Measurements from ENCODE around the gene SPPL2B.

The SPPL2B gene

DNA sequence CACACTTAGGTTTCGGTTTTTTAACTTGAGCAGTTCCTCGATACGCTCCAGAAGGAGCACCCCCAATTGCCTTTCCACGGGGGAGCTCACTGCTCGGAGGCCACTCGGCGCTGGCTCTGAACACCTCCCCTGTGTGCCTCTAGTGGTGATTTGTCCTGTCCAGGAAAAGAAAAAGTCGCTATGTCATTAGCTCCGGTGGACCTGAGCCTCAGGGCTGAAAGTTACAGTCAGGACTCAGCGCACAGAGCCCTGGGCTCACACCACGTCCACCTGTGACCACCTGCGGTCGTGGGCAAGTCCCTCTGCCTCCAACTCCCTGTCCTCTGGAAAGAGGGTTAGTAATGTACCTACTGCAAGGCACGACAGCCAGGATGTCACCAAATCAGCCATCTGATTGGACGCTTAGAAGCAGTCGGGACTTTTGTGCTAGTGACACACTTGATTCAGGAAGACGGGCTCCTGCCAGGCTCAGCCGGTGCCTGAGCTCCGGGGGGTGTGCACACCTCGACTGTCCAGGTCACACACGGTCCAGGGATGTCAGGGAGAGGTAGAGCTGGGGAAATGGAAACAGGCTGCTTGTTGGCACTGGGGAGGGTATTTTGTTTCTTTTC lies 27.7 kb downstream of the SPPL2B start:
- no peak for DNase-seq

DNA sequence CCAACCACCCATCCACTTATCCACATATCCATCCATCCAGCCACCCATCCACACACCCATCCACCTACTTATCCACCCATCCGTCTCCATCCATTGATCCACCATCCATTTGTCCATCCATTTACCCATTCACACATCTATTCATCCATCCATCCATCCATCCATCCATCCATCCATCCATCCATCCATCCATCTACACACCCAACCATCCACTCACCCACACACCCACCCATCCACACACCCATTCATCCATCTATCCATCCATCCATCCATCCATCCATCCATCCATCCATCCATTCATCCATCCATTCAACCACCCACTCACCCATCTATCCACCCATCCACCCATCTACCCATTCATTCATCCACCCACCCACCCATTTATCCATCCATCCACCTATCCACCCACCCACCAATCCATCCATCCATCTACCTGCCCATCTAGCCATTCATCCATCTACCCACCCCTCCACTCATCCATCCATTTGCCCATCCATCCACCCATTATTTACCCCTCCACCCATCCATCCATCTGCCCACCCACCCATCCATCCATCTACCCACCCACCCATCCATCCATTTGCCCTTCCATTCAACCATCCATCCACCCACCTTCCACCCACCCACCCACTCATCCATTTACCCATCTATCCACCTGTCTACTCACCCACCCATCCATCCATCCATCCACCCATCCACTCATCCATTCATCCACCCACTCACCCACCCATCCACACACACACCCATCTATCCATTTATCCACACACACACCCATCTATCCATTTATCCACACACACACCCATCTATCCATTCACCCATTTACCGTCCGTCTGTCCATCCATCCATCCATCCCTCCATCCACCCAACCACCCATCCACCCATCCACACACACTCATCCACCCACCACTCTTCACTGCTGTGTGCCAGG lies 29.1 kb downstream of the SPPL2B start:
- no peak for DNase-seq

- DNase-seq, result no peak
Measured at GRCh38 chr19:2358548-2359173, 30.2 kb downstream of the SPPL2B start.

DNA sequence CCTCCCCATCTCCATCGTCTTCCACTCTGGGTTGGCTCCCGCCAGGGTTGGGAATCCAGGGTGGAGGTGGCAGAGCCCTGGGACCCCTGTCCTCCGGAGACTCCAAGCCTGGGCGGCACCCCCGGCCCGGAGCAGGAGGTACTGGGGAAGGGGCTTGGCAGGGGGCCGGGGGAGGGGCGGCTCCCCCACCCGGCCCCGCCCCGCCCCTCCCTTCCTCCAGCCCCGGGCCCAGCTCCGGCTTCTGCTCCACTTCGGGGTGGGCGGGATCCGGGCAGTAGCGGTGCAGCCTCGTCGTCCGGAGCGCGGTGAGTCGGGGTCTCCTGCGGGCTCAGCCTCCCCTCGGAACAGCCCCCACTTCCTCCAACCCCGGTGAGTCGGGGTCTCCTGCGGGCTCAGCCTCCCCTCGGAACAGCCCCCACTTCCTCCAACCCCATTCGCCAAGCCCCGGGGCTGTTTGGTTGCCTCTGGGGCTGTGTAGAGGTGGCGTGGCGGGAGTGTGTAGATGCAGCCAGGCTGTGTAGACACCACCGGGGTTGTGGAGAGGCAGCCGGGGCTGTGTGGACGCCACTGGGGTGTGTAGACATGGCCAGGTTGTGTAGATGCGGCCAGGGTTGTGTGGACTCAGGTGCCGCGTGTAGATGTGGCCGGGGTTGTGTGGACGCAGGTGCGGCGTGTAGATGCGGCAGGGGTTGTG lies 31.7 kb downstream of the SPPL2B start, which contains the start of gene TMPRSS9:
Gene TMPRSS9 (plus strand): TSS at position 274 of the 694 bp plus-strand sequence. CDS start 29,521 bp downstream, outside the sequence.
- no peak for DNase-seq

DNA sequence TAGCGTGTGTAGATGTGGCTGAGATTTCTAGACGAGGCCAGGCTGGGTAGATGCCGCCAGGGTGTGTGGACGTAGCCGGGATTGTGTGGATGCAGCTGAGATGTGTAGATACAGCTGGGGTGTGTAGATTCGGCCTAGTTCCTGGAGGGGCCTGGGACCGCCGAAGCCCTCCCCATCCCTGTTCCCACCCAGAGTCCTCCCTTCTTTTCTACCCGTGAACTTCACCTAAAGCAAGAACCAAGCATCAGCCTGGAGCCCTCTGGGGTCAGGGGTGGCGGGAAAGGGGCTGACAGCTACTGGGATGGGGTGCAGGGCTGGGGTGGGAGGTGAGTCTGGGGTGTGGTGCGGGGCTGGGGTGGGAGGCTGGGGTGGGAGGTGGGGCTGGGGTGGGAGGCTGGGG lies 32.3 kb downstream of the SPPL2B start:
- no peak for DNase-seq

GRCh38 chr19:2361246-2362045 lies 33.0 kb downstream of the SPPL2B start:
- peak; percentile 19 for DNase-seq

GRCh38 chr19:2362046-2362969 lies 33.8 kb downstream of the SPPL2B start:
- DNase-seq, result no peak

DNA sequence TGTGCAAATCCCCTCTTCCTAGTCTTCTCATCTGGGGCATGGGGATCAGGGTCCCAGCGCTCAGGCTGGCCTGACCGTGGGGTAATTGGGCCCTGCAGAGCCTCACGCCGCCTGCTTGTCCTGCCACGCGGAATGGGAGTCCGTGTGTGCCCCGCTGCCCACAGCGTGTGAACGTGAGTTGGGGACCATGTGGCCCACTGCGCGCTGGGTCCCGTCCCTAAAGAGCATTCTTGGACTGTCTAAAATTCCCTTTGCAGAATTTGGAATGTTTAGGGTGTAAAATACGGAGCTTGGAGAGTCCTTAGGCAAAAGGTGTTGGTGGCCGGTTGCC lies 34.5 kb downstream of the SPPL2B start:
- DNase-seq, result no peak

GRCh38 chr19:2363419-2363818 lies 34.9 kb downstream of the SPPL2B start:
- DNase-seq, result no peak

DNA sequence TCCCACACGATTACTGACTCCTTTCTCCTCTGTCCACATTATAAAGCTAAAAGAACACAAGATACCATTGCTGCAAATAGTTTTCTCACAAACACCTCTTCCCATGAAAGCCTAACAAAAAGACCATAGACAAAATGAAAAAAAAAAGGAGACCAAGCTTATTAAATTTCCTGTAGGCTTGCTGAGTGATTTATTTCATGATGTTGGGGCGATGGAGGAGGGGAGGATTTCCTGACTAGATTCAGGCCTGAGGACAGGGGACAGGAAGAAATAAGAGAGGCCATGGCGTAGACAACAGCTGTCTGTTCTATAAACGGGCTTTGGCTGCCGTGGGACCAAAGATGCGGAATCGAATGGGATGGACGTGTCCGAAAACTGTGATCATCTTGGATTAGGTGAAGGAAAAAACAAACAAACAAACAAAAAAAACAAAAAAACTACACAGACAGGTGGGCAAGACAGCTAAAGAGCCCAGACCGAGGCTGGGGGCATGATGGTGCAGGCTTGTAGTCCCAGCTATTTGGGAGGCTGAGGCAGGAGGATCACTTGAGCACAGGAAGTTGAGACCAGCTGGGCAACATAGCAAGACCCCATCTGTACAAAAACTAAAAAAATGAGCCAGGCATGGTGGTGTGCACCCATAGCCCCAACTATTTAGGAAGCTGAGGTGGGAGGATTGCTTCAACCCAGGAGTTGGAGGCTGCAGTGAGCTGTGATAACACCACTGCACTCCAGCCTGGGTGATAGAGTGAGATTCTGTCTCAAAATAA lies 36.9 kb downstream of the SPPL2B start:
- no peak for DNase-seq

- no peak for DNase-seq
Measured at GRCh38 chr19:2371656-2372055, 43.2 kb downstream of the SPPL2B start.

DNA sequence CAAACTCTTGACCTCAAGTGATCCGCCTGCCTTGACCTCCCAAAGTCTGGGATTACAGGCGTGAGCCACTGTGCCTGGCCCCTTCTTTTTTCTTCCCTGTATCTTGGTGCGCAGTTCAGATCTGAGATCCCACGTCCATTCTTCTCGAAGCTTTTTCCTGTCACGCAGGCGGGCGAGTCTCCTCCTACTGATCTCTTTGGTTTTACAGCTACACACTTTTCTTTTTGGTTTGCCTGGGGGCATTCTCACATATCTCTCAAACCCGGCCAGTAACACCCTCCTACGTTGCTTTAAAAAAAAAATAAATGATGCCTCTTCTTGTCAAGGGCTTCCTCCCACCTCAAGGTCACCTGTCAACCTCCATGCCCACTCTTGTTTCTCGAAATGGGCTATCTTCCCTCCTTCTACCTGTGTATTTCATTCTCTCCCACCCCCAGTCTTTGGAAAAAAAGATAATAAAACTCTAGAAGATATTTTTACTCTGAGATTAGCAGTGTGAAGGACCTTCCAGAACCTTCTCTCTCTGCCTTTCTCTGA lies 43.7 kb downstream of the SPPL2B start:
- no peak for DNase-seq

DNA sequence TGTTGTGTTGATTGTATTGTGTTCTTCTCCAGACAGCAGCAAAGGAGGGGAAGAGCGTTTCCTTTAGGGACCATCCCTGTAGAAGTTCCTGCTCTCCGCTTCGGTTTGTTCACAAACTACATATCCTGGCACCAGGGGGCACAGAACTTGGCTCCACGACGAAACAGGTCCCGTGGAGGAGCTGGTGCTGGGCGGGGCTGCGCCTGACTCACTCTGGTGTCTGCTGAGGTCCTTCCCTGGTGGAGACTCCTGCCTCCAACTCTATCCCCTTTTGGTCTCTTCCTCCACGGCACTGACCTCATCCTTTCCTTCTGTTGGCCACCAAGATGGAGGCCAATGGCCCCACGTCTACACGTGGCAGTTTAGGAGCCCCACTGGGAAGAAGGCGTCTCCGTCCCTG lies 46.3 kb downstream of the SPPL2B start:
- DNase-seq, result no peak

DNA sequence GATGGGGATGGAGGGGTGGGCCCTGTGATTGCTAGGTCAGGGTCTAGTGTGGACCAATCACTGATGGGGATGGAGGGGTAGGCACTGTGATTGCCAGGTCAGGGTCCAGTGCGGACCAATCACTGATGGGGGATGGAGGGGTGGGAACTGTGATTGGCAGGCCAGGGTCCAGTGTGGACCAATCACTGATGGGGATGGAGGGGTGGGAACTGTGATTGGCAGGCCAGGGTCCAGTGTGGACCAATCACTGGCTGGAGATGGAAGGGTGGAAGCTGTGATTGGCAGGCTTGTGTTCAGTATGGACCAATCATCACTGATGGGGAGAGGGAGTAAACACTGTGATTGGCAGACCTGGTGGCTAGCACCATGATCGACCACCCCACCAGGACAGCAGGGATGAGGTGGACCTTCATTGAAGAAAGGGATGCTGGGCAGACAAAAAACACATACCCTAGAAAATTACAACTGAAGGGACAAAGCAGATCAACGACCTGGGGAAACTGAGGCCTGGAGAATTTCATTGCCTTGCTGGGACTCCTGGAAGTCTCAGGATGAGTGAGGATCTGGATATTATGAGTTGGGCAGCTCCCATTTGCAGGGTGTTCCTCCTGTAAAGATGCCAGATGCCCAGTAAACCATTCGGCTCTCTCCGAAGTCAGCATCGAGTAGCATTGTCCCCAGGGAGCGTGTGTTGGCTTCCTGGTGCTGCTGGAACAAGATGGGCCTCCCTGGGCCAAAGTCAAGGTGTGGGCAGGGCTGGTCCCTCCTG lies 47.1 kb downstream of the SPPL2B start:
- no peak for DNase-seq

DNA sequence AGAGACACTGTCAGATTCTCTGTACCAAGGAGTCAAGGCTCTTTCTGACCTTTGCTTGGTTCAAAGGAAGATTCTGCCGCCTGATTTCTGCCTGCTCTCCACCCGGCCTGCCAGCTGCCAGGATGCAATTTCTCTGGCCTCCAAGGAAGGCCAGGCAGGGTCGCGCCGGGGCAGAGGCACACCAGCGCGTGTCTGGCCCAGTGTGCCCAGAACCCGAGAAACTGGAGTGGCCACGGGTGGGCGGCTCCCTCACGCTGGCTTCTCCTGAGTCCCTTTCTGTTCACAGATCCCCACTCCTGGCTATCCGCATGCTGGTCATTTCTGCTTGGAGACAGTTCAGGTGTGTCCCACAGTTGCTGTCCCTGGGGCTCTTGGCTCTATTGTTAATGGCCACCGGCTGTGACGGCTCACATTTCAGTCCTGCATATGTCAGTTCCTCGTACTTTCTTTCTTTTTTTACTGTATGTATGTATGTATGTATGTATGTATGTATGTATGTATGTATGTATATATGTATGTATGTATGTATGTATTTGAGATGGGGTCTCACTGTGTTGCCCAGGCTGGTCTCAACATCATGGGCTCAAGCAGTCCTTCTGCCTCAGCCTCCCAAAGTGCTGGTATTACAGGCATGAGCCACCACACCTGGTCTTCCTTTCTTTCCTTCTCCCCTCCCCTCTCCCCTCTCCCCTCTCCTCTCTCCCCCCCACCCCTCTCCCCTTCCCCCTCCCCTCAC lies 48.5 kb downstream of the SPPL2B start:
- DNase-seq, result no peak

DNA sequence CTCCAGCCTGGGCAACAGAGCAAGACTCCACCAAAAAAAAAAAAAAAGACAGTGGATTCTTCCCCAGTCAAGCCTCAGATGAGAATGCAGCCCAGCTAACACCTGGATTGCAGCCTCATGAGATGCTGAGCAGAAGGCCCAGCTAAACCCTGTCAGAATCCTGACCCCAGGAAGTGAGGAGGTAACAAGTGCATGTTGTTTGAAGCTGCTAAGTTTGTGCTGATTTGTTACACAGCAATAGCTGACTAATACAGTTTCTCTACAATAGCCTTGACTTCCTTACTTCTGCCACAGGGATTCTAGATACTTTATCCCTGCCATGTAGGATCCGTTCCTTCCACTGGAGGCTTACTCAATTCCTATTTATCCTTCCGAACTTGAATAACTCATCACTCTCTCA lies 52.1 kb downstream of the SPPL2B start:
- no peak for DNase-seq

DNA sequence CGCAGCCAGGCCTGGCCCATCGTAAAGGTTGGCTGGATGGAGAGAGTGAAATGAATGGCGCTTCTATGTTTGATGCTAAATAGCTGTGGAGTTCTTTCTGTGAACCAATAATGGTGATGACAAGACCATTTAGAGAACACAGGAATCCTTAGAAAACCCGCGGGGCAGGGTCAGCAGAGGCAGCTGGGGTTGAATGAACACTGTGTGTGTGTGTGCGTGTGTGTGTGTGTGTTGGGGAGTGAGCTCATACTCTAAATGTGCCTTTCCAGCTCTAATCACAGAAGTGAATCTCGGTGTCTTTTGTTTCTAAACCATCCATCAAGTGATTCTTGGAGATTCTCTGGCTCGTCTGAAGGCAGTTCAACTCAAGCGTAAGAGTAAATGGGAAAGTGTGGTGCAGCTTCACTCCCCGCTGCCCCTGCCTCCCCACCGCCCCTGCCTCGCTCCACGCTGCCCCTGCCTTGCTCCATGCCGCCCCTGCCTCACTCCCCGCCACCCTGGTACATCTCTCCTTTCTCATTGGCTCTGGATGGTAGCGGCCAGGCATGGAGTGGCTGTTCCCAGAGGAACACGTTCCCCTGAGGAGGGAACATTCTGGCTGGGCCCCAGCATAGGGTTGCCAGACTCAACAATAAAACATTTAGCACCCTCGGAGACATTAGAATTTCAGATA lies 52.8 kb downstream of the SPPL2B start:
- DNase-seq, result no peak

Measured in RPMI8226 (cell line).